Measurements from ENCODE around the gene PARP12. TPM values are rescaled to one million over a fixed set of nuclear protein-coding genes. Genes with fewer than 3 reads are reported as not detected.

The PARP12 gene
- total and polyA plus RNA-seq, 10 of the 15 experiments (the other 5 are each of a cell fraction or from before 2014, with no cell fraction given), result 0.98 to 51.8 (median 18.0) TPM

DNA sequence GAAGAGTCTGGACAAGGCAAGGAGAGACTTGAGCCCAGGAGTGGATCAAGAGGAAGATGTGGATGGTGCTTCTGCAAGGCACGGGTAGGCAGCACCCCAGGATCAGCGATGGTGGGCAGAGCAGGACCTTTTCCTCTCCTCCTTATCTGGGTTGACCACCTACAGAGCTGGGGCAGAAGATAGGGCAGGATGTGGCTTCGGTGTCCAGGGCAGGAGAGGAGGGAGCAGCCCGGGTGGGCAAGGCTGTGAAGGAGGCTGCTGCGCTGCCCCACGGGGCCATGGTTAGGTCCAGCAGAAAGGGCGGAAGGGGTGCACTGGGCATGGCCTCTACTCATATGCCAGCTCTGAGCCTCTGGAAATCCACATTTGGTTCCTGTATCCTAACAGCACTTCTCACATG lies 20.0 kb upstream of the PARP12 start:
- no TSS peak for BruUV-seq (replicated peaks)
- Histone ChIP-seq H3K79me2 (ENCODE audit: control insufficient read depth, insufficient read depth, low read length) (no peaks in the 10 kb centered on the region), H2AFZ (ENCODE audit: control insufficient read depth, low read depth, low read length) (no peak overlapping the region), H3K9ac (ENCODE audit: control insufficient read depth, insufficient read depth, low read length) (no peak overlapping the region), H3K27ac (ENCODE audit: control insufficient read depth, insufficient read depth) (no peak overlapping the region), H3K4me1 (ENCODE audit: control insufficient read depth, insufficient read depth, low read length) (peaks cover 15% of the 10 kb centered on the region), H3K4me2 (ENCODE audit: control insufficient read depth, insufficient read depth) (no peak overlapping the region), H3K9me3 (replicated peaks; ENCODE audit: control insufficient read depth, insufficient read depth, low read length) (no peaks in the 10 kb centered on the region), H3K36me3 (ENCODE audit: control insufficient read depth in 2 of 2, insufficient read depth in 2 of 2, low read length in 1 of 2) (no peaks in the 10 kb centered on the region), H3K27me3 (replicated peaks in 1 of 2; ENCODE audit: control insufficient read depth in 2 of 2, insufficient read depth in 2 of 2, low read length in 1 of 2) (peaks cover 0 to 11% of the 10 kb centered on the region in 2 experiments; a peak in 2 of 4 replicates), H4K20me1 (ENCODE audit: control insufficient read depth, insufficient read depth) (no peaks in the 10 kb centered on the region), H3K4me3 (no peak overlapping the region)
- TF ChIP-seq ZNF24 (IDR thresholded peaks at IDR 0.05) (no peak), GABPA (IDR thresholded peaks at IDR 0.05; ENCODE audit: low read depth) (no peak), RFX5 (IDR thresholded peaks at IDR 0.05; ENCODE audit: low read depth, low read length) (no peak), MXI1 (IDR thresholded peaks at IDR 0.05; ENCODE audit: low read depth, low read length) (no peak), TCF12 (IDR thresholded peaks at IDR 0.05; ENCODE audit: low read depth, low read length) (no peak), MEF2A (IDR thresholded peaks at IDR 0.05; ENCODE audit: insufficient read depth, low read depth, low read length) (no peak), NBN (IDR thresholded peaks at IDR 0.05) (no peak), SPI1 (IDR thresholded peaks at IDR 0.05; ENCODE audit: borderline replicate concordance, insufficient read depth, low read depth, low read length) (no peak), BHLHE40 (IDR thresholded peaks at IDR 0.05; ENCODE audit: borderline replicate concordance in 1 of 2, low read depth in 2 of 2, low read length in 1 of 2) (no peak), TBL1XR1 (IDR thresholded peaks at IDR 0.05; ENCODE audit: low read depth, low read length) (no peak), RUNX3 (IDR thresholded peaks at IDR 0.05; ENCODE audit: low read length) (no peak), NR2C2 (IDR thresholded peaks at IDR 0.05; ENCODE audit: borderline replicate concordance, control insufficient read depth, insufficient read length, low read depth) (no peak)
- TF ChIP-seq, protein P1, sequence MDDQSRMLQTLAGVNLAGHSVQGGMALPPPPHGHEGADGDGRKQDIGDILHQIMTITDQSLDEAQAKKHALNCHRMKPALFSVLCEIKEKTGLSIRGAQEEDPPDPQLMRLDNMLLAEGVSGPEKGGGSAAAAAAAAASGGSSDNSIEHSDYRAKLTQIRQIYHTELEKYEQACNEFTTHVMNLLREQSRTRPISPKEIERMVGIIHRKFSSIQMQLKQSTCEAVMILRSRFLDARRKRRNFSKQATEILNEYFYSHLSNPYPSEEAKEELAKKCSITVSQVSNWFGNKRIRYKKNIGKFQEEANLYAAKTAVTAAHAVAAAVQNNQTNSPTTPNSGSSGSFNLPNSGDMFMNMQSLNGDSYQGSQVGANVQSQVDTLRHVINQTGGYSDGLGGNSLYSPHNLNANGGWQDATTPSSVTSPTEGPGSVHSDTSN (IDR thresholded peaks at IDR 0.05; ENCODE audit: insufficient replicate concordance, low read depth, low read length), result no peak
- TF ChIP-seq, protein P2, sequence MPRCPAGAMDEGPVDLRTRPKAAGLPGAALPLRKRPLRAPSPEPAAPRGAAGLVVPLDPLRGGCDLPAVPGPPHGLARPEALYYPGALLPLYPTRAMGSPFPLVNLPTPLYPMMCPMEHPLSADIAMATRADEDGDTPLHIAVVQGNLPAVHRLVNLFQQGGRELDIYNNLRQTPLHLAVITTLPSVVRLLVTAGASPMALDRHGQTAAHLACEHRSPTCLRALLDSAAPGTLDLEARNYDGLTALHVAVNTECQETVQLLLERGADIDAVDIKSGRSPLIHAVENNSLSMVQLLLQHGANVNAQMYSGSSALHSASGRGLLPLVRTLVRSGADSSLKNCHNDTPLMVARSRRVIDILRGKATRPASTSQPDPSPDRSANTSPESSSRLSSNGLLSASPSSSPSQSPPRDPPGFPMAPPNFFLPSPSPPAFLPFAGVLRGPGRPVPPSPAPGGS (IDR thresholded peaks at IDR 0.05; ENCODE audit: borderline replicate concordance, insufficient read depth, low read depth, low read length, poor library complexity, severe bottlenecking), result no peak
- TF ChIP-seq, protein P3, sequence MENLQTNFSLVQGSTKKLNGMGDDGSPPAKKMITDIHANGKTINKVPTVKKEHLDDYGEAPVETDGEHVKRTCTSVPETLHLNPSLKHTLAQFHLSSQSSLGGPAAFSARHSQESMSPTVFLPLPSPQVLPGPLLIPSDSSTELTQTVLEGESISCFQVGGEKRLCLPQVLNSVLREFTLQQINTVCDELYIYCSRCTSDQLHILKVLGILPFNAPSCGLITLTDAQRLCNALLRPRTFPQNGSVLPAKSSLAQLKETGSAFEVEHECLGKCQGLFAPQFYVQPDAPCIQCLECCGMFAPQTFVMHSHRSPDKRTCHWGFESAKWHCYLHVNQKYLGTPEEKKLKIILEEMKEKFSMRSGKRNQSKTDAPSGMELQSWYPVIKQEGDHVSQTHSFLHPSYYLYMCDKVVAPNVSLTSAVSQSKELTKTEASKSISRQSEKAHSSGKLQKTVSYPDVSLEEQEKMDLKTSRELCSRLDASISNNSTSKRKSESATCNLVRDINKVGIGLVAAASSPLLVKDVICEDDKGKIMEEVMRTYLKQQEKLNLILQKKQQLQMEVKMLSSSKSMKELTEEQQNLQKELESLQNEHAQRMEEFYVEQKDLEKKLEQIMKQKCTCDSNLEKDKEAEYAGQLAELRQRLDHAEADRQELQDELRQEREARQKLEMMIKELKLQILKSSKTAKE (IDR thresholded peaks at IDR 0.05; ENCODE audit: low read depth, poor library complexity, severe bottlenecking), result no peak
- in situ Hi-C loops (cut with MboI), result no loop called here
- POLR2A ChIA-PET, result interaction anchor here (0.6 kb wide), 1 partner anchor 22 kb away, joined by 5 read pairs; no protein-coding TSS in a partner anchor
- WGBS (ENCODE audit: insufficient coverage, insufficient replicate concordance, low lambda C conversion rate, missing lambda C conversion rate), result 52% methylated on average over 7 of the region's 7 CpGs
- DNase-seq (ENCODE audit: low read depth, low spot score), result no peak
- RAD21 ChIA-PET (ENCODE audit: unreplicated experiment), result no interaction called here
- CTCF ChIA-PET, result no interaction called here
- FAIRE-seq, result no peak
- no peak for ATAC-seq
- intact Hi-C loops (cut with micrococcal nuclease; ENCODE audit: unreplicated experiment), result no loop called here
- SMC1A ChIA-PET (ENCODE audit: uncharacterized antibody, unreplicated experiment), result no interaction called here
